GM19324 (cell line): ENCODE measurements around the gene TBC1D14.
A peak's percentile ranks its signal among the peaks of the same experiment; 100 is the strongest.

Source experiments
- ATAC-seq: cut with Tn5 transposase; IDR thresholded peaks from one replicate; pipeline ENCODE4 v1.9.1; 2021; ENCODE audit warnings: mild to moderate bottlenecking, moderate library complexity; ENCODE audit not compliant: unreplicated experiment, low FRiP score

Gene TBC1D14

GRCh38 chr4:7034262-7035081 is 124.8 kb downstream of the TBC1D14 start:
- no peak for ATAC-seq

- ATAC-seq, result no peak
Observed at GRCh38 chr4:7037425-7037824, 127.8 kb downstream of the TBC1D14 start.

- ATAC-seq, result no peak
Observed at GRCh38 chr4:7040765-7041164, 131.1 kb downstream of the TBC1D14 start.

GRCh38 chr4:7041246-7041645 is 131.6 kb downstream of the TBC1D14 start:
- no peak for ATAC-seq

- ATAC-seq, result no peak
Observed at GRCh38 chr4:7041801-7042502, 132.3 kb downstream of the TBC1D14 start.

- ATAC-seq, result peak; percentile 88
Observed at GRCh38 chr4:7042503-7043283, 133.1 kb downstream of the TBC1D14 start.

GRCh38 chr4:7043284-7044136 is 133.9 kb downstream of the TBC1D14 start, which contains the start of gene TADA2B:
Gene TADA2B (plus strand): TSS chr4:7043372. CDS start chr4:7043580, 208 bp downstream.
- peak; percentile 28 for ATAC-seq

GRCh38 chr4:7044137-7044930 is 134.7 kb downstream of the TBC1D14 start:
- ATAC-seq, result no peak

- no peak for ATAC-seq
Observed at GRCh38 chr4:7045553-7045952, 135.9 kb downstream of the TBC1D14 start.

- no peak for ATAC-seq
Observed at GRCh38 chr4:7045961-7046921, 136.6 kb downstream of the TBC1D14 start.

GRCh38 chr4:7046971-7047370 is 137.3 kb downstream of the TBC1D14 start:
- ATAC-seq, result no peak

- no peak for ATAC-seq
Observed at GRCh38 chr4:7048642-7049041, 139.0 kb downstream of the TBC1D14 start.

GRCh38 chr4:7049295-7049694 is 139.7 kb downstream of the TBC1D14 start:
- no peak for ATAC-seq

- ATAC-seq, result no peak
Observed at GRCh38 chr4:7049739-7050138, 140.1 kb downstream of the TBC1D14 start.

GRCh38 chr4:7050481-7051143 is 141.0 kb downstream of the TBC1D14 start:
- ATAC-seq, result no peak

GRCh38 chr4:7051144-7051495 is 141.5 kb downstream of the TBC1D14 start:
- no peak for ATAC-seq

GRCh38 chr4:7051905-7052304 is 142.3 kb downstream of the TBC1D14 start:
- ATAC-seq, result no peak

- no peak for ATAC-seq
Observed at GRCh38 chr4:7052313-7052712, 142.7 kb downstream of the TBC1D14 start.
